Activated naive CD8-positive, alpha-beta T cell treated with anti-CD3 and anti-CD28 coated beads for 36 hours (primary cell): ENCODE results near the gene CMSS1. TPM values are rescaled to one million over a fixed set of nuclear protein-coding genes. Genes with fewer than 3 reads are reported as not detected.

Source experiments
- DNase-seq: peaks from one replicate; pipeline ENCODE4 v3.0.0; 2021
- H3K27ac Mint-ChIP-seq: one replicate; pipeline ENCODE4 v1.8.0; 2022; ENCODE audit warnings: mild to moderate bottlenecking, moderate library complexity, mixed read lengths
- H3K27me3 Mint-ChIP-seq: one replicate; pipeline ENCODE4 v1.8.0; 2022; ENCODE audit warnings: mild to moderate bottlenecking, mixed read lengths
- H3K36me3 Mint-ChIP-seq: one replicate; pipeline ENCODE4 v1.8.0; 2021; ENCODE audit warnings: mild to moderate bottlenecking, mixed read lengths
- H3K4me1 Mint-ChIP-seq: one replicate; pipeline ENCODE4 v1.8.0; 2021; ENCODE audit warnings: mixed read lengths
- H3K4me3 Mint-ChIP-seq: one replicate; pipeline ENCODE4 v1.8.0; 2022; ENCODE audit warnings: mild to moderate bottlenecking, moderate library complexity, mixed read lengths
- H3K9me3 Mint-ChIP-seq: one replicate; pipeline ENCODE4 v1.8.0; 2022; ENCODE audit warnings: mixed read lengths
- total RNA-seq, 2 experiments: library from RNA; stranded (reverse); gene quantifications; one replicate each; pipeline ENCODE4 v1.2.3, GENCODE V29; 2021

The CMSS1 gene
- total RNA-seq, 2 experiments from 2014 or later = 121 to 122 TPM

DNA sequence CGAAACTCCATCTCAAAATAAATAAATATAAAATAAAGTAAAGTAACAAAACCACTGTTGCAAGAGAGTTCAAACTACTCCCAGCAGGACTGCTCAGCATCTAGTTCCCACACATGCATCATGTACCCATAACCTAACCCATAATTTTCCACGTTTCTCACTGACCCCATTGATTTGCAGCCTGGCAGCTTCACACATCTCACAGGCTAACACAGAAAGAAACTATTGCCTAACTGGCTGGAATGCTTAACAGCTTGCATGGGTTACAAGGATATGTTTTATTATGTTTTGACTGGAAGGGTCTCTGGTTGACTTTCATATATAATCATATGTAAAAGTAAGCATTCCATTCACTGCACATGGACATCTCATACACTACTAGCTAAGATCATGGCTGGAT lies 387.5 kb downstream of the CMSS1 start:
- Mint-ChIP-seq H3K27ac (no peak overlapping the region), H3K4me3 (no peak overlapping the region), H3K9me3 (no peaks in the 10 kb centered on the region), H3K36me3 (no peaks in the 10 kb centered on the region), H3K27me3 (no peaks in the 10 kb centered on the region), H3K4me1 (peaks cover 7% of the 10 kb centered on the region)
- no peak for DNase-seq

DNA sequence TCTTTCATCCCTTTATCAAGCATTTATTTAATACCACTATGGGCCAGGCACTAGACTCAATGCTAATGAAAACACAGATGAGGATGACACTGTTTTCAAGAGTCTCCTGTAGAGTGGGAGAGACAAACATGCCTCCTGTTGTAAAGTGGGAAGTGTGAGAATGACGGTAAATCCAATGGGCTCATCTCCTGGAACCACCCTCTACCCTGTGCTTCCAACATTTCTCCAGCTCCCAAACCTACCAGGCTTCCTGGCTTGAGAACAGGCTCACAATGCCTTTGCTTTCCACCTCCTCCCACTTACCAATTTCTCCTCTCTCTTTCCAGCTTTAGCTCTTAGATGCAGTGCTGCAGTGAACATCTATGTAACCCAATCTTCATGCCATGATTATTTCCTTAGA lies 389.0 kb downstream of the CMSS1 start:
- no peaks in the 10 kb centered on the region for H3K36me3 Mint-ChIP-seq
- no peak for DNase-seq
- H3K9me3 Mint-ChIP-seq = no peaks in the 10 kb centered on the region
- no peaks in the 10 kb centered on the region for H3K27me3 Mint-ChIP-seq
- H3K27ac Mint-ChIP-seq = no peak overlapping the region
- H3K4me3 Mint-ChIP-seq = no peak overlapping the region
- peaks cover 17% of the 10 kb centered on the region for H3K4me1 Mint-ChIP-seq

DNA sequence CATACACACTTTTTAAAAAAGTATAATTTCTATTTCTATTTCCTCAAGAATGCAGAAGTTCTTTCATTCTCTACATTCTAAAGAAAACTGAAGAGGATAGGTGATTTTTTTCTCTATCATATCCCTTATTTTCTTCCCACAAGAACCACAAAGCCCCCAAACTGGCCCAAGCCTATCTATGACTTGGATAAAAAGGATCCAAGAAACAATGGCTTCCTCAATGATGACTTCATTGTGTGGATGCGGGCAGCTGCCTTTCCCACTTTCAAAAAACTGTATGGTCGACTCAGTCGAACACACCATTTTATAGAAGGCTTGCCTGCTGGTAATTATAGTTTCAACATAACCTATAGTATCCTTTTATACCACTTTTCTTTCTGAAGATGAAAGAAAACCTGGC lies 390.2 kb downstream of the CMSS1 start:
- H3K4me3 Mint-ChIP-seq = no peak overlapping the region
- no peaks in the 10 kb centered on the region for H3K9me3 Mint-ChIP-seq
- no peaks in the 10 kb centered on the region for H3K36me3 Mint-ChIP-seq
- no peak overlapping the region for H3K27ac Mint-ChIP-seq
- DNase-seq = no peak
- H3K4me1 Mint-ChIP-seq = peaks cover 17% of the 10 kb centered on the region
- no peaks in the 10 kb centered on the region for H3K27me3 Mint-ChIP-seq

GRCh38 chr3:100209169-100209568 lies 391.5 kb downstream of the CMSS1 start:
- H3K9me3 Mint-ChIP-seq = no peaks in the 10 kb centered on the region
- H3K4me1 Mint-ChIP-seq = peaks cover 17% of the 10 kb centered on the region
- H3K36me3 Mint-ChIP-seq = no peaks in the 10 kb centered on the region
- H3K4me3 Mint-ChIP-seq = no peak overlapping the region
- H3K27ac Mint-ChIP-seq = no peak overlapping the region
- H3K27me3 Mint-ChIP-seq = no peaks in the 10 kb centered on the region
- DNase-seq = no peak

DNA sequence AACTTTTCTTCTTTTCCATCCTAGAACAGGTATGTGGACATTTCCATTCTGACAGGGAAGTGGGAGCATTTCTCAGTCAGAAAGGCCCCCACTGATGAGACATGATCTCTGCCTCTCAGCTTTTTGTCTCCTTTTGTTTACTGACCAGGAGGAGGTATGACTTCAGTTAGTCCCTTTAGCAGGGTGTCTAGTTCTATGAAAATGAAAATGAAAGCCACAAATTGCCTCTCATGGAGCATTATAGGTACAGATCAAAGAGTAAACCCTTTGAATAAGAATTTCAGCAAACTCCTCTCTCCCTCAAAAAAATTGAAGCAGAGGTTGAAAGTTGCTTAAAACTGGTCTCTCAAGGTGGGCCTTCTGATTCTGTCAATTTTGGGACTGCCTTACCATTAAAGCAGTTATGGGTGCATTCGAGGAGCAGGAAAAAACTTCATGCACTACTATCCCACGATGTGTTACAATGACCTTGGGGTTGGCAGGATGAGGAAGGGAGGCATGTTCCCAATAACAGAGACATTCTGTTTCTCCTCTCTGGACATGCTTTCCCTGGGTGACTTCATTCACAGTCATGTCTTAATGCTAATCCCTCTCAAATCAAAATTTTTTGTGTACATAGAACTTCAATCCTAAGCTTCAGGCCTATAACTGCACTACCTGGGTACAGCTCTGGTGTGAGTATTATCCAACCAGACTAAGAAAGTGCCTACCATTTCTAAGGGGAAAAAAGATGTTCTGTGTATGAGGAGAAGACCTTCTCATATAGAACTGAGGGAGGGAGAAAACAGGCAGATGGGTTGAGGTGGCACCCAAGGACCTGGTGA lies 392.5 kb downstream of the CMSS1 start:
- no peak for DNase-seq
- Mint-ChIP-seq H3K27me3 (peaks cover 3% of the 10 kb centered on the region), H3K36me3 (no peaks in the 10 kb centered on the region), H3K4me3 (no peak overlapping the region), H3K27ac (peak overlapping the region; percentile 52), H3K9me3 (no peaks in the 10 kb centered on the region), H3K4me1 (peaks cover 17% of the 10 kb centered on the region)

DNA sequence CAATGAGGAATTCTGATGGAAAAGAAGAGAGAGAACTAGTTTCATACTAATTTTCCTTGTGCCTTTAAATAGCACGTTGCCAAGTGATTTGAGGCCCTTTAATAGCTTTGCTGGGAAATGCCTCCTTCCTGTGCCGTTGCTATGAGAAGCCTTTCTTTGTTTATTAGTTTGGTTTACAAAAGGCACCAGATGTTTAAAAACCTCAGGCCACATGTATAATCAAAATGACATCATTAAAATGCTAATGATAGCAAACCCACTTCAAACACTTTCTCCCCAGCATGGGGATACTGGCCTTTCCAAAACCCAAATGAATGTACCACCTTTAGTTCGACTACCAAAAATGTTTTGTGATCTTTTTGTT lies 393.1 kb downstream of the CMSS1 start:
- H3K36me3 Mint-ChIP-seq = no peaks in the 10 kb centered on the region
- peaks cover 17% of the 10 kb centered on the region for H3K4me1 Mint-ChIP-seq
- H3K27me3 Mint-ChIP-seq = peaks cover 4% of the 10 kb centered on the region
- no peaks in the 10 kb centered on the region for H3K9me3 Mint-ChIP-seq
- no peak for DNase-seq
- peak overlapping the region; percentile 52 for H3K27ac Mint-ChIP-seq
- H3K4me3 Mint-ChIP-seq = no peak overlapping the region

GRCh38 chr3:100213891-100214573 lies 396.4 kb downstream of the CMSS1 start:
- DNase-seq = no peak
- Mint-ChIP-seq H3K4me1 (peaks cover 17% of the 10 kb centered on the region), H3K9me3 (peaks cover 2% of the 10 kb centered on the region), H3K27me3 (peaks cover 9% of the 10 kb centered on the region), H3K36me3 (peaks cover 2% of the 10 kb centered on the region), H3K4me3 (no peak overlapping the region), H3K27ac (no peak overlapping the region)

GRCh38 chr3:100214574-100214964 lies 396.9 kb downstream of the CMSS1 start:
- H3K4me3 Mint-ChIP-seq = no peak overlapping the region
- no peak overlapping the region for H3K27ac Mint-ChIP-seq
- peaks cover 7% of the 10 kb centered on the region for H3K9me3 Mint-ChIP-seq
- H3K27me3 Mint-ChIP-seq = peaks cover 15% of the 10 kb centered on the region
- DNase-seq = no peak
- peaks cover 16% of the 10 kb centered on the region for H3K4me1 Mint-ChIP-seq
- H3K36me3 Mint-ChIP-seq = peaks cover 5% of the 10 kb centered on the region

- peaks cover 5% of the 10 kb centered on the region for H3K36me3 Mint-ChIP-seq
- no peaks in the 10 kb centered on the region for H3K4me1 Mint-ChIP-seq
- peaks cover 17% of the 10 kb centered on the region for H3K27me3 Mint-ChIP-seq
- H3K27ac Mint-ChIP-seq = no peak overlapping the region
- DNase-seq = no peak
- no peak overlapping the region for H3K4me3 Mint-ChIP-seq
- H3K9me3 Mint-ChIP-seq = peaks cover 12% of the 10 kb centered on the region
Observed at GRCh38 chr3:100216713-100217112, 399.1 kb downstream of the CMSS1 start.

DNA sequence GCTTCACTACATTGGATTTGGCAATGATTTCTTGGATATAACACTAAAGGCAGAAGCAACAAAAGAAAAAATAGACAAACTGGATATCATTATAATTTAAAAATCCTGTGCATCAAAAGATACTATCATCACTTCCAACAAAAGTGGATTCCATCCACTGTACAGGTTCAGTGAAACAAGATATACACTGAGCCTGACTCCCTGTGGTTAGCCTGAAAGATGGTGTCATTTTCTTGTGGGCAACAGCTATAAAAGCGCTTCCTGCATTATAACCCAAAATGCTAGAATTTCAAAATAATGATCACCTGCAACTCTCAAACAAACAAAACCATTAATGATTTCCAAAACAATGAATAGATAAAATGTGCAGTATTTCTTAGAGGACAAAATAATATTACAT lies 403.5 kb downstream of the CMSS1 start:
- DNase-seq = no peak
- Mint-ChIP-seq H3K27me3 (peaks cover 13% of the 10 kb centered on the region), H3K4me1 (no peaks in the 10 kb centered on the region), H3K36me3 (peaks cover 5% of the 10 kb centered on the region), H3K27ac (no peak overlapping the region), H3K9me3 (peaks cover 12% of the 10 kb centered on the region), H3K4me3 (no peak overlapping the region)

GRCh38 chr3:100225193-100225592 lies 407.5 kb downstream of the CMSS1 start:
- no peak for DNase-seq
- peaks cover 5% of the 10 kb centered on the region for H3K9me3 Mint-ChIP-seq
- H3K36me3 Mint-ChIP-seq = no peaks in the 10 kb centered on the region
- H3K4me3 Mint-ChIP-seq = no peak overlapping the region
- H3K4me1 Mint-ChIP-seq = no peaks in the 10 kb centered on the region
- H3K27me3 Mint-ChIP-seq = no peaks in the 10 kb centered on the region
- H3K27ac Mint-ChIP-seq = no peak overlapping the region

- H3K36me3 Mint-ChIP-seq = no peaks in the 10 kb centered on the region
- no peak for DNase-seq
- H3K9me3 Mint-ChIP-seq = peaks cover 1% of the 10 kb centered on the region
- H3K4me3 Mint-ChIP-seq = no peak overlapping the region
- H3K4me1 Mint-ChIP-seq = no peaks in the 10 kb centered on the region
- H3K27ac Mint-ChIP-seq = no peak overlapping the region
- H3K27me3 Mint-ChIP-seq = no peaks in the 10 kb centered on the region
Observed at GRCh38 chr3:100225883-100226282, 408.2 kb downstream of the CMSS1 start.

DNA sequence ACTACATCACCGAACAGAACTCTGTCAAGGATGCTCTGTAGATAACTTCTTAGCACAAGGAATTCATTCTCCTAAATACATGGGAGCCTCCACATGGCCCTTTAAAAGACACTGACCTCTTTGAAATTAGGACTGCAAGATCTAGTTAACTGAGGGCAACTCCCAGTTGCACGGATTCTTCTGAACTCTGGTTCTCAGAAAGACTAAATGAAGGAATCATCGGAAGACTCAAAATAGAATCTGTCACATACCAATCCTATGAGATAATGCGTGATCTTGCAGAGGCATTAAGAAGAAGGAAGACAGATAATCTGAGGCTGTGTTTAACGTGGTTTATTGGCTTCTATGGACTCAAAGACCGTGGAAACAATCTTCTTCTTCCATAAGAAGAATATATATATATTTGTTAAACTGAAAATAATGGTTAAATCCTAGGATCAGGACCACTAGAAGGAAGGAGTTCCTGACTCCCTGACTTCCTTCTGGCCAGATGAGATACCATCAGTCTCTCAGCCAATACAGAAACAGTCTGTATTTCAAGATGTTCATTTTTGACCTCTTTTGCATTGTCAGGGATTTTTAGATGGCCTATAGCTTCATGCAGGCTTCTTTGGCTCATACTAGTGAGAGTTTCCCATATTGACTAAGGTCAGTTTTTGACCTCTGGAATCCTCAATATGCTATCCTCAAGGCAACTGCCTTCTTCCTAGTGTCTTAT lies 409.2 kb downstream of the CMSS1 start:
- DNase-seq = no peak
- H3K27ac Mint-ChIP-seq = no peak overlapping the region
- H3K4me1 Mint-ChIP-seq = no peaks in the 10 kb centered on the region
- no peaks in the 10 kb centered on the region for H3K36me3 Mint-ChIP-seq
- no peaks in the 10 kb centered on the region for H3K27me3 Mint-ChIP-seq
- no peak overlapping the region for H3K4me3 Mint-ChIP-seq
- H3K9me3 Mint-ChIP-seq = no peaks in the 10 kb centered on the region

DNA sequence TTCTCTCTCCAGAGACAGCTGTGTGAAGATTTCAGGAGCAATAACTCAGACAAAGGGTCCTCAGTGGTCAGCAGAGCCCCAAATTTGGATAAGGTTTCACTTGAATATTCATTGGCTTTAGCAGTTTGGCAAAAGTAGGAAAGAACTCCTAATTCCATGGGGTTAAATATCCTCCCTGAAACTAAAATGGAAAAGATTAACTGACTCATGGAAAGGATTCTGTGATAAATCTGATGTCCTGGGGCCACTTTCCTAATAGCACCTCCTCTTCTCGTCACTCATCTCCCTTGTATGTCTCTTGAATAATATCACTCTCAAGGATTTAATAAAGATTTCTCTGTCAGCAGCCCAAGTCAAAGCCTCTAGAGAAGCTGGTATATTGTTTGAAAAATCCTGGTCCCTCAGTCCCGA lies 409.9 kb downstream of the CMSS1 start:
- Mint-ChIP-seq H3K27ac (no peak overlapping the region), H3K36me3 (no peaks in the 10 kb centered on the region)

DNA sequence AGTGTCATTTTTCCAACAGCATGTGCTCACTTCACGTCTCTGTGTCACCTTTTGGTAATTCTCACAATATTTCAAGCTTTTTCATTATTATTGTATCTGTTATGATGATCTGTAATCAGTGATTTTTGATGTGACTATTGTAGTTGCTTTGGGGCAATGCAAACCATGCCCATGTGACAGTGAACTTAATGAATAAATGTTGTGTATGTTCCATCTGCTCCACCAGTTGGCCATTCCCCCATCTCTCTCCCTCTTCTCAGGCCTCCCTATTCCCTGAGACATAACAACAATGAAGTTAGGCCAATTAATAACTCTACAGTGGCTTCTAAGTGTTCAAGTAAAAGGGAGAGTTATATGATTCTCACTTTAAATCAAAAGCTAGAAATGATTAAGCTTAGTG lies 410.6 kb downstream of the CMSS1 start:
- Mint-ChIP-seq H3K9me3 (no peaks in the 10 kb centered on the region), H3K27me3 (no peaks in the 10 kb centered on the region), H3K36me3 (no peaks in the 10 kb centered on the region), H3K27ac (no peak overlapping the region), H3K4me1 (no peaks in the 10 kb centered on the region), H3K4me3 (no peak overlapping the region)
- no peak for DNase-seq

More for the DNA sequence above, 409.9 kb downstream of the CMSS1 start:
- Mint-ChIP-seq H3K9me3 (no peaks in the 10 kb centered on the region), H3K4me3 (no peak overlapping the region), H3K4me1 (no peaks in the 10 kb centered on the region), H3K27me3 (no peaks in the 10 kb centered on the region)
- no peak for DNase-seq
